GM10266 (cell line): ENCODE measurements around the gene DCDC2.
"Not testable (repeated sequence)": the region's sequence is repeated elsewhere in the genome, so short reads cannot be mapped to it uniquely, and the experiment has no call there.

Source experiments
- DNase-seq: peaks from one replicate; pipeline ENCODE4 v3.0.0; 2012; ENCODE audit errors: extremely low spot score
- TF ChIP-seq, protein P1 (sequence below): IDR thresholded peaks from 2 replicates; pipeline ENCODE4 v1.5.1; 2012; ENCODE audit warnings: mild to moderate bottlenecking, low read depth; ENCODE audit not compliant: control insufficient read depth, insufficient read depth; ENCODE audit errors: missing control alignments

DCDC2 gene

DNA sequence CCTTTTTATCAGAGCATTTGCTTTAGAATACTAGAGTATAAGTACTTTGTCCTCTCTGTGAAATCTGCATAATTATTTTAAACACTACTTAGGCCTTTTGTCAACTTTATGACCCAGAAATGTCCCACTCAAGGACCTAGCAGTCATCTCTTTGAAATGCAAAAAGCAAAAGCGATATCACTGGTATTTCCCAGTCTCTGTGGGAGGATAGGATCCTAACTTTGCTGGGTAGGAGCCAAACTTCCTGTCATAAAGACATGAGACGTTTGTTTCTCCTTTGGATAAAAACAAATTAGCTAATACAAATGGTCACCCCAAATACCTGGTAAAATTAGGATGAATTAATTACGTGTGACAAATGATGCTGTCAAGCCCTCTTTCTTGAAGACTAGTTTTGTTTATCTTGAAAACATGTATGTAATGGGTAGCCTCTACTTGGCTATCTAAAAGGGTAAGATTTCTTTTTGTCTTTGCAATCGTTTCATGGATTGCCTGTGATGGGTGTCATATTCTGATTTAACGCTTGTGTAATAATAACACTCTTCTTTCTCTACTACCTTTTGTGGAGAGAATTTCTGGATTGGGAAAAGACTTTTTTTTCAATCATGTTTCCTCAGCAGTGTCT lies 36.2 kb downstream of the DCDC2 start:
- no peak for DNase-seq
- TF ChIP-seq, protein P1, sequence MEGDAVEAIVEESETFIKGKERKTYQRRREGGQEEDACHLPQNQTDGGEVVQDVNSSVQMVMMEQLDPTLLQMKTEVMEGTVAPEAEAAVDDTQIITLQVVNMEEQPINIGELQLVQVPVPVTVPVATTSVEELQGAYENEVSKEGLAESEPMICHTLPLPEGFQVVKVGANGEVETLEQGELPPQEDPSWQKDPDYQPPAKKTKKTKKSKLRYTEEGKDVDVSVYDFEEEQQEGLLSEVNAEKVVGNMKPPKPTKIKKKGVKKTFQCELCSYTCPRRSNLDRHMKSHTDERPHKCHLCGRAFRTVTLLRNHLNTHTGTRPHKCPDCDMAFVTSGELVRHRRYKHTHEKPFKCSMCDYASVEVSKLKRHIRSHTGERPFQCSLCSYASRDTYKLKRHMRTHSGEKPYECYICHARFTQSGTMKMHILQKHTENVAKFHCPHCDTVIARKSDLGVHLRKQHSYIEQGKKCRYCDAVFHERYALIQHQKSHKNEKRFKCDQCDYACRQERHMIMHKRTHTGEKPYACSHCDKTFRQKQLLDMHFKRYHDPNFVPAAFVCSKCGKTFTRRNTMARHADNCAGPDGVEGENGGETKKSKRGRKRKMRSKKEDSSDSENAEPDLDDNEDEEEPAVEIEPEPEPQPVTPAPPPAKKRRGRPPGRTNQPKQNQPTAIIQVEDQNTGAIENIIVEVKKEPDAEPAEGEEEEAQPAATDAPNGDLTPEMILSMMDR, result no peak

DNA sequence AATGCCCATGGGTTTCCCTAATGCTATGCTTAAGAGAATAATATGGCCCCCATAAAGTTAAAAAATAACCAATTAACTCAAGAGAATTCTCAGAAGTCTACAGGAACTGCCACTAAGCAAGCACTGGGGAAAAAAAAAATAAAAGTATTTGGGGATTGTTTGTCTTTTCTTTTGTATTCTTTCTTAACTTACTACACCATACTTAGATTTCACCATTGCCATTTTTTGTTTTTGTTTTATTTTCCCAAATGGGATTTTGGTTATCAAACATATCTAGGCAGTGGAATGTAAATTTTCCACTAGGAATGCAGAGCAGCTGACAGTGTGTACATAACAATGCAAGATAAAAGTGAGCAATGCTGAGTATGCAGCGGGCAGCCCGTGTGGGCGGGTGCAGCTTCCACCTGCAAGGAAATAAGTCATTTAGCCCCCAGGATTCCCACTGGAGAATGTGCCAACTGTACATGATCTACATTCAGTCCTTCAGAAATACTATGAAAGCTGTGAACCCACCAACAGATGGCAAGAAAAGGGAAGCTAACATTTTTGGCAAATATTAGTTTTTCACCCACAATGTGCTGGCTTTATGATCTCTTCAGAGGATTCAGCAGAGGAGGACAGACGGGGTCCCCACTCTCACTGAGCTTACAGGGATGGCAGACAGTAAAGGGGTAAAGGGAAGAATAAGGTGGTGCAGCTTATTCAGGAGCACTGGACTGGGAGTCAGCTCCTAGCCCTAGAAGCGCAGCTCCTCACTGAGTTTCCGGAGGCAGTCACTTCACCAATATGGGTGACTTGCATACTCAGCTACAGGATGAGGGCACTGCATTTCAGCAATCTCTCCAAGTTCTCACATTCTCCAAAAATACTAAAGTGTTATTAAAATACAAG lies 44.4 kb downstream of the DCDC2 start:
- DNase-seq, result no peak
- TF ChIP-seq, protein P1, result no peak

DNA sequence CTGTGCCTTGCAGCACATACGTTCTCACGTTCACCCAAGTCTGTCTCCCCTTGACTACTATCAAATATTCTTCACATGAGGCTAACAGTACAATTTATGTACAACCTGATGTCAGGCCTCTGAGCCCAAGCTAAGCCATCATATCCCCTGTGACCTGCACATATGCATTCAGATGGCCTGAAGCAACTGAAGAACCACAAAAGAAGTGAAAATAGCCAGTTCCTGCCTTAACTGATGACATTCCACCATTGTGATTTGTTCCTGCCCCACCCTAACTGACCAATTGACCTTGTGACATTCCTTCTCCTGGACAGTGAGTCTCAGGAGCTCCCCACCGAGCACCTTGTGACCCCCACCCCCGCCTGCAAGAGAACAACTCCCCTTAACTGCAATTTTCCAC lies 46.1 kb downstream of the DCDC2 start:
- DNase-seq, result not testable (repeated sequence)

DNA sequence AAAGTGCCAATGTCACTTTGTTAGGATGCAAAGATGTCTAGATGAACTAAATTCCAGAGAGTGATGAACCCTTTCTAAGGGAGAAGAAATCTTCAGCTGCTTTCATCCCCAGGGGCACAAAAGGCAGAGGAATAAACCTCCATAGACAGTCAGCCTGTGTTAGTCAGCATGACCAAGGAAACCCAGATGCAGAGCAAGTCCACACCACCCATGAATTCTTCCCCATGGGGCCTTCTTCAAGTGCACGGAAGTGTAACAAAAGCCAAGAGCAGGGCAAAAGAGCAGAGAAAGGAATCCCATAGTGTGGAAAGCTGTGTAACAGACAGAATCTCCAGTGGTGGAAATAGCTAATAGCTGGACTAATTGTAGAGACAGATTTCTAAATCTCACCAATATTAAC lies 50.0 kb downstream of the DCDC2 start:
- DNase-seq, result no peak
- TF ChIP-seq, protein P1, result no peak

DNA sequence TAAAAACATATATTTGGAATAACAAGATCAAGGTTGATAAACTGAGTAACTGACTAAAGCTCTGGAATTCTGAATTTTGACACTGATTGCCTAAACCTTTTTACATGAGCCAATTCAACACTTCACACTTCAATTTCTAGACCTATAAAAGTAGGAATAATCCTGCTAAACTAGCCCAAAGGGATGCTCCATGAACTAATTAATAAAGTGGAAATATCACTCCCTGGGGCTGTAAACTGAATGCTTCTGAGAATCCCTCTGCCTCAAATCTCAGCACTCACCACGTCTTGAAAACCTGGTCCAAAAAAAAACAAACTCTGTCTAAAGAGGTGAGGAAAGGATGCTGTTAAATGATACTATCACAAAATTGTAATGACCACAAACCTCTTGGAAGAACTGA lies 50.9 kb downstream of the DCDC2 start:
- DNase-seq, result no peak
- TF ChIP-seq, protein P1, result no peak

DNA sequence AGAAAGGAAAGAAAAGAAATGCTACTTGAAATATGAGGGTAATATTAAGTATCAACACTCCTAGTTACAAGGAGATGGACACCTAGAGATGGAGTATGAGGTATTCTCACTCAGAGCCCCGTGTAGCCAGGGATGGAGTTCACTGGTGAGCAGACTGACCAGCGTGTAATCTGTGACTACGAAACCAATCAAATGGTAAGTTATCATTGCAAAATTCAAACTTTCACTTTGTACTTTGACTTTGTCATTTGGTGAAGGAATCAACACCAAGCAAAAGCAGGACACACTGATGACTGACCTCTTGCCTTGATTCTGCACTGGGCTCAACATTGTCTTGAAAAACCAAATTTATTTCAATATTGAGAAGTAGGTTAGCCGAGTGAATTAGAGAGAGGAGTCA lies 51.8 kb downstream of the DCDC2 start:
- TF ChIP-seq, protein P1, result no peak
- no peak for DNase-seq

DNA sequence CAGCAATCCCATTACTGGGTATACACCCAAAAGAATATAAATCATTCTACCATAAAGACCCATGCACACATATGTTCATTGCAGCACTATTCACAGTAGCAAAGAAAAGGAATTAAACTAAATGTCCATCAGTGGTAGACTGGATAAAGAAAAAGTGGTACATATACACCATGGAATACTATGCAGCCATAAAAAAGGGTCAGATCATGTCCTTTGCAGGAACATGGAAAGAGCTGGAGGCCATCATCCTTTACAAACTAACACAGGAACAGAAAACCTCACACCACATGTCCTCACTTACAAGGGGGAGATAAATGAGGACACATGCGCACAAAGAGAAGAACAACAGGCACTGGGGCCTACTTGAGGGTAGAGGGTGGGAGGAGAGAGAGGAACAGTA lies 60.9 kb downstream of the DCDC2 start:
- no peak for DNase-seq
- TF ChIP-seq, protein P1, result no peak

DNA sequence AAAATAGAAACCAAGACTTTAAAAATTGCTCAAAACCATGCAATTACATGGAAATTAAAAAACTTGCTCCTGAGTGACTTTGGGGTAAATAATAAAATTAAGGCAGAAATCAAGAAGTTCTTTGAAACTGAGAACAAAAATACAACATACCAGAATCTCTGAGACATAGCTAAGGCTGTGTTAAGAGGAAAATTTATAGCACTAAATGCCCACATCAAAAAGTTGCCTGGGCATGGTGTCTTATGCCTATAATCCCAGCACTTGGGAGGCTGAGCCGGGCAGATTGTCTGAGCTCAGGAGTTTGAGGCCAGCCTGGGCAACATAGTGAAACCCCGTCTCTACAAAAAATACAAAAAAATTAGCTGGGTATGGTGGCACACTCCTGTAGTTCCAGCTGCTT lies 64.0 kb downstream of the DCDC2 start:
- not testable (repeated sequence) for DNase-seq
